Neural progenitor cell (in vitro differentiated cells): Measurements from ENCODE around the gene KCNIP1.

ENCODE experiments used
- CTCF ChIP-seq: fragments of 200-600 bp; sonication (generic); IDR thresholded peaks from 2 replicates; pipeline ENCODE4 v1.5.1; 2017; ENCODE audit warnings: antibody characterized with exemption, mild to moderate bottlenecking
- EZH2 ChIP-seq: fragments of 200-600 bp; sonication (generic); IDR thresholded peaks from 2 replicates; pipeline ENCODE4 v1.6.1; 2017; ENCODE audit warnings: antibody characterized with exemption, mild to moderate bottlenecking, moderate library complexity

GRCh38 chr5:170627271-170627670 is 123.5 kb downstream of the KCNIP1 start:
- TF ChIP-seq EZH2 (no peak), CTCF (no peak)
